ENCODE results near the gene SETD3. TPM values are rescaled to one million over a fixed set of nuclear protein-coding genes. Genes with fewer than 3 reads are reported as not detected.

The SETD3 gene
- total and polyA plus RNA-seq, 2 experiments from 2014 or later: 40.7 to 68.0 TPM

GRCh38 chr14:99437706-99438105 is 43.0 kb downstream of the SETD3 start:
- no peak for DNase-seq (ENCODE audit: low spot score)
- no peaks in the 10 kb centered on the region for H3F3A ChIP-seq (replicated peaks; ENCODE audit: low read depth)
- Mint-ChIP-seq H3K4me1 (peaks cover 6% of the 10 kb centered on the region), H3K4me3 (no peak overlapping the region), H3K27me3 (ENCODE audit: insufficient read depth, low read depth, poor library complexity) (peaks cover 7% of the 10 kb centered on the region), H3K9me3 (no peaks in the 10 kb centered on the region), H3K27ac (no peak overlapping the region), H3K36me3 (ENCODE audit: low read depth) (peaks cover 26% of the 10 kb centered on the region)
- H3K79me2 ChIP-seq (replicated peaks; ENCODE audit: insufficient read depth): peaks cover 7% of the 10 kb centered on the region
- no peaks in the 10 kb centered on the region for H3K36me3 ChIP-seq (ENCODE audit: insufficient read depth)
- no peaks in the 10 kb centered on the region for H3K27me3 ChIP-seq (ENCODE audit: insufficient read depth)
- no peaks in the 10 kb centered on the region for H3K9me2 ChIP-seq (ENCODE audit: insufficient read depth)
- no peak overlapping the region for H3K27ac ChIP-seq (ENCODE audit: low read depth)
- no peaks in the 10 kb centered on the region for H3K4me1 ChIP-seq (ENCODE audit: insufficient read depth)
- H4K20me1 ChIP-seq (replicated peaks; ENCODE audit: insufficient read depth): peaks cover 16% of the 10 kb centered on the region
- TF ChIP-seq ZNF331 (CRISPR knock-in tag; IDR thresholded peaks at IDR 0.05; ENCODE audit: low read depth) (no peak), STAT1 (IDR thresholded peaks at IDR 0.05; ENCODE audit: unreplicated experiment) (no peak), EZH2 (IDR thresholded peaks at IDR 0.05; ENCODE audit: low read depth, unreplicated experiment) (no peak), CTCF (conservative IDR thresholded peaks at IDR 0.05; ENCODE audit: low read depth in 2 of 2) (no peak), POLR2AphosphoS5 (IDR thresholded peaks at IDR 0.05; ENCODE audit: low read depth) (no peak), ETS1 (IDR thresholded peaks at IDR 0.05) (no peak), REST (IDR thresholded peaks at IDR 0.05; ENCODE audit: unreplicated experiment) (no peak), JUNB (IDR thresholded peaks at IDR 0.05; ENCODE audit: unreplicated experiment) (no peak), ZNF114 (CRISPR knock-in tag; IDR thresholded peaks at IDR 0.05) (no peak), CREB1 (CRISPR knock-in tag; IDR thresholded peaks at IDR 0.05; ENCODE audit: low read depth) (no peak), NANOG (IDR thresholded peaks at IDR 0.05; ENCODE audit: borderline replicate concordance) (no peak), ZNF462 (CRISPR knock-in tag; IDR thresholded peaks at IDR 0.05) (no peak), EZH2phosphoT487 (IDR thresholded peaks at IDR 0.05; ENCODE audit: unreplicated experiment) (no peak)
- ATAC-seq: no peak
- no peak overlapping the region for H3K4me2 ChIP-seq
- no peak overlapping the region for H2AFZ ChIP-seq
- no peak overlapping the region for H3K4me3 ChIP-seq
